Measurements from ENCODE around the gene NOP53. TPM values are rescaled to one million over a fixed set of nuclear protein-coding genes. Genes with fewer than 3 reads are reported as not detected.
"Not testable (repeated sequence)": the region's sequence is repeated elsewhere in the genome, so short reads cannot be mapped to it uniquely, and the experiment has no call there.

Gene NOP53
- total and polyA plus RNA-seq, 12 donors = 131 to 256 (median 188) TPM

- TF ChIP-seq CTCF (IDR thresholded peaks at IDR 0.05) = peak; percentile 93 to 98 (median 96)
- peaks cover 0 to 15% (median 0%) of the 10 kb centered on the region in 11 donors for H3K9me3 ChIP-seq
- intact Hi-C loops (cut with DNase I) = loop anchor here in 9 of 10 donors (1.0 to 5.0 kb wide), 8 partner anchors 15 to 79 kb away; partner anchors contain the start of gene NOP53 (in 1 of the 9)
- H3K4me3 ChIP-seq = peak within 1 kb of the TSS; percentile 58 to 79 (median 69)
- peaks cover 0 to 31% (median 11%) of the 10 kb centered on the region in 9 donors for H3K36me3 ChIP-seq
- peak; percentile 76 to 86 for DNase-seq
- 7% methylated on average over 52 of the region's 52 CpGs for WGBS, 2 donors
- ATAC-seq = peak; percentile 94 to 96 (median 95)
- H3K27ac ChIP-seq = peak within 1 kb of the TSS; percentile 77 to 95 (median 86)
- H3K4me1 ChIP-seq = peaks cover 19 to 48% (median 33%) of the 10 kb centered on the region in 9 donors
- peaks cover 0 to 34% (median 4%) of the 10 kb centered on the region in 7 donors for H3K27me3 ChIP-seq
These were observed 32.0 kb upstream of the NOP53 start, which contains the start of gene EHD2 for GRCh38 chr19:47713046-47714021. Gene EHD2, plus strand, starts transcription at chr19:47713422. Its CDS starts 3,191 bp downstream, at chr19:47716613.

- peaks cover 20 to 57% (median 39%) of the 10 kb centered on the region in 9 donors for H3K4me1 ChIP-seq
- H3K9me3 ChIP-seq = peaks cover 0 to 15% (median 0%) of the 10 kb centered on the region in 11 donors
- ATAC-seq (no peak), DNase-seq (no peak)
- peak overlapping the region; percentile 77 to 95 (median 86) for H3K27ac ChIP-seq
- peak overlapping the region; percentile 58 to 79 (median 69) for H3K4me3 ChIP-seq
- H3K27me3 ChIP-seq = peaks cover 0 to 34% (median 4%) of the 10 kb centered on the region in 7 donors
- H3K36me3 ChIP-seq = peaks cover 0 to 31% (median 11%) of the 10 kb centered on the region in 9 donors
- TF ChIP-seq CTCF (IDR thresholded peaks at IDR 0.05) = no peak
- 61 to 86% methylated on average over 4 of the region's 4 CpGs for WGBS, 2 donors
- intact Hi-C loops (cut with DNase I) = loop anchor here in 5 of 10 donors (5.0 kb wide), 3 partner anchors 68 to 78 kb away; no protein-coding TSS in a partner anchor
These were observed 31.0 kb upstream of the NOP53 start for GRCh38 chr19:47714339-47714738.

GRCh38 chr19:47714855-47715254 is 30.5 kb upstream of the NOP53 start:
- H3K4me1 ChIP-seq = peaks cover 23 to 62% (median 42%) of the 10 kb centered on the region in 9 donors

GRCh38 chr19:47716270-47716937 is 28.9 kb upstream of the NOP53 start:
- peak overlapping the region in 8 of 10 donors; percentile 24 to 86 (median 64) for H3K27ac ChIP-seq
- intact Hi-C loops (cut with DNase I) = loop anchor here in 1 of 10 donors (5.0 kb wide), 1 partner anchor 71 kb away; no protein-coding TSS in a partner anchor
- TF ChIP-seq CTCF (IDR thresholded peaks at IDR 0.05) = no peak
- peak overlapping the region in 9 of 10 donors; percentile 9 to 79 (median 28) for H3K4me3 ChIP-seq
- peaks cover 23 to 76% (median 47%) of the 10 kb centered on the region in 9 donors for H3K4me1 ChIP-seq
- 55 to 57% methylated on average over 32 of the region's 32 CpGs for WGBS, 2 donors
- ATAC-seq (no peak), DNase-seq (peak in 1 of 2 donors; percentile 40)
- peaks cover 0 to 15% (median 0%) of the 10 kb centered on the region in 11 donors for H3K9me3 ChIP-seq
- peaks cover 0 to 33% (median 4%) of the 10 kb centered on the region in 7 donors for H3K27me3 ChIP-seq
- peaks cover 0 to 31% (median 11%) of the 10 kb centered on the region in 9 donors for H3K36me3 ChIP-seq

More at GRCh38 chr19:47714855-47715254, 30.5 kb upstream of the NOP53 start:
- H3K9me3 ChIP-seq = peaks cover 0 to 15% (median 0%) of the 10 kb centered on the region in 11 donors
- peak overlapping the region in 9 of 10 donors; percentile 60 to 79 (median 69) for H3K4me3 ChIP-seq
- not testable (repeated sequence) for DNase-seq, ATAC-seq
- peak overlapping the region in 5 of 10 donors; percentile 77 to 95 (median 86) for H3K27ac ChIP-seq
- H3K36me3 ChIP-seq = peaks cover 0 to 31% (median 11%) of the 10 kb centered on the region in 9 donors
- H3K27me3 ChIP-seq = peaks cover 0 to 34% (median 4%) of the 10 kb centered on the region in 7 donors
- intact Hi-C loops (cut with DNase I) = loop anchor here in 6 of 10 donors (5.0 kb wide), 3 partner anchors 67 to 77 kb away; no protein-coding TSS in a partner anchor

GRCh38 chr19:47718415-47719046 is 26.8 kb upstream of the NOP53 start:
- WGBS, 2 donors = 42 to 48% methylated on average over 11 of the region's 11 CpGs
- ATAC-seq = not testable (repeated sequence)

More at GRCh38 chr19:47718415-47719046, 26.8 kb upstream of the NOP53 start:
- Histone ChIP-seq H3K36me3 (peaks cover 0 to 42% (median 11%) of the 10 kb centered on the region in 9 donors), H3K4me3 (peak overlapping the region in 8 of 10 donors; percentile 6 to 69 (median 32)), H3K9me3 (peaks cover 0 to 15% (median 0%) of the 10 kb centered on the region in 11 donors), H3K27me3 (peaks cover 0 to 19% (median 0%) of the 10 kb centered on the region in 7 donors), H3K4me1 (peaks cover 25 to 89% (median 61%) of the 10 kb centered on the region in 9 donors), H3K27ac (peak overlapping the region; percentile 69 to 92 (median 82))
- not testable (repeated sequence) for DNase-seq
- intact Hi-C loops (cut with DNase I) = loop anchor here in 2 of 10 donors (2.0 to 5.0 kb wide), 2 partner anchors 24 to 69 kb away; no protein-coding TSS in a partner anchor
